ENCODE results near the gene PARD3. TPM values are rescaled to one million over a fixed set of nuclear protein-coding genes. Genes with fewer than 3 reads are reported as not detected.

PARD3 gene
- polyA plus RNA-seq, 3 donors: 0.51 TPM; not detected in 2

DNA sequence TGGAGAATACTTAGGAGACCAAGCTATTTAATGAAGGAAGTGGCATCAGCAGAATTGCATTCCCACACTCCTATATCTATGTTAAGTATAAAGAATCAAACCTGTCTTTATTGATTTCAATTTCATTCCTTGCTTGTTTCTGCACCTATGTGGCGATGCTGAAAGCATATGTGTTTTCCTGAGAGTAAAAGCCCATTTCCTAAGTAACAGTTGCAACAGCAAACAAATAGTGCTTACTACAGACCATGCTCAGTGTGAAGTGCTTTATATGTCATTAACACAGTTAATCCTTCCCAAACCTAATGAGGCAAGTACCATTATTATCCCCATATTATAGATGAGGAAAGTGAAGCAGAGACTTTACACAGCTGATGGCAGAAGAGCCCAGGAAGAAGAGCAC is 552.1 kb downstream of the PARD3 start:
- no peaks in the 10 kb centered on the region for H4K20me1 ChIP-seq (ENCODE audit: insufficient read depth, low read length)
- Mint-ChIP-seq H3K27me3 (ENCODE audit: low read depth in 3 of 3) (peaks cover 0 to 1% (median 0%) of the 10 kb centered on the region in 3 donors), H3K9me3 (peaks cover 0 to 3% (median 2%) of the 10 kb centered on the region in 7 donors), H3K4me1 (no peaks in the 10 kb centered on the region), H3K4me3 (no peak overlapping the region), H3K36me3 (no peaks in the 10 kb centered on the region), H3K27ac (no peak overlapping the region)
- no CpG with 5 or more reads among the region's 1 CpG for WGBS (ENCODE audit: insufficient coverage)
- no peaks in the 10 kb centered on the region for H3K36me3 ChIP-seq (replicated peaks in 1 of 2; ENCODE audit: control insufficient read depth in 1 of 2, insufficient read depth in 2 of 2, low read length in 2 of 2)
- no peak overlapping the region for H2AFZ ChIP-seq (ENCODE audit: insufficient read depth, low read depth, low read length, poor library complexity, severe bottlenecking)
- TF ChIP-seq, protein P1, sequence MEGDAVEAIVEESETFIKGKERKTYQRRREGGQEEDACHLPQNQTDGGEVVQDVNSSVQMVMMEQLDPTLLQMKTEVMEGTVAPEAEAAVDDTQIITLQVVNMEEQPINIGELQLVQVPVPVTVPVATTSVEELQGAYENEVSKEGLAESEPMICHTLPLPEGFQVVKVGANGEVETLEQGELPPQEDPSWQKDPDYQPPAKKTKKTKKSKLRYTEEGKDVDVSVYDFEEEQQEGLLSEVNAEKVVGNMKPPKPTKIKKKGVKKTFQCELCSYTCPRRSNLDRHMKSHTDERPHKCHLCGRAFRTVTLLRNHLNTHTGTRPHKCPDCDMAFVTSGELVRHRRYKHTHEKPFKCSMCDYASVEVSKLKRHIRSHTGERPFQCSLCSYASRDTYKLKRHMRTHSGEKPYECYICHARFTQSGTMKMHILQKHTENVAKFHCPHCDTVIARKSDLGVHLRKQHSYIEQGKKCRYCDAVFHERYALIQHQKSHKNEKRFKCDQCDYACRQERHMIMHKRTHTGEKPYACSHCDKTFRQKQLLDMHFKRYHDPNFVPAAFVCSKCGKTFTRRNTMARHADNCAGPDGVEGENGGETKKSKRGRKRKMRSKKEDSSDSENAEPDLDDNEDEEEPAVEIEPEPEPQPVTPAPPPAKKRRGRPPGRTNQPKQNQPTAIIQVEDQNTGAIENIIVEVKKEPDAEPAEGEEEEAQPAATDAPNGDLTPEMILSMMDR (IDR thresholded peaks at IDR 0.05): no peak
- H3K27me3 ChIP-seq (ENCODE audit: control insufficient read depth in 2 of 2, insufficient read depth in 2 of 2, low read length in 2 of 2): no peaks in the 10 kb centered on the region
- H3K4me2 ChIP-seq (replicated peaks; ENCODE audit: extremely low read depth, low read length, poor library complexity, severe bottlenecking): no peak overlapping the region
- DNase-seq: no peak
- no peak overlapping the region for H3K27ac ChIP-seq (ENCODE audit: low read depth in 1 of 2, low read length in 2 of 2)
- H3K4me3 ChIP-seq (replicated peaks in 1 of 3; ENCODE audit: low read depth in 2 of 3, low read length in 3 of 3): no peak overlapping the region
- no peaks in the 10 kb centered on the region for H3K79me2 ChIP-seq (ENCODE audit: insufficient read depth, low read length)
- H3K4me1 ChIP-seq (ENCODE audit: control insufficient read depth in 1 of 2, insufficient read depth in 2 of 2, low read length in 2 of 2): no peaks in the 10 kb centered on the region
- H3K9ac ChIP-seq (ENCODE audit: insufficient read depth, low read length, poor library complexity, severe bottlenecking): no peak overlapping the region
- no peaks in the 10 kb centered on the region for H3K9me3 ChIP-seq (replicated peaks in 1 of 2; ENCODE audit: control insufficient read depth in 1 of 2, insufficient read depth in 1 of 2, low read length in 2 of 2)
- intact Hi-C loops (cut with micrococcal nuclease): no loop called here

DNA sequence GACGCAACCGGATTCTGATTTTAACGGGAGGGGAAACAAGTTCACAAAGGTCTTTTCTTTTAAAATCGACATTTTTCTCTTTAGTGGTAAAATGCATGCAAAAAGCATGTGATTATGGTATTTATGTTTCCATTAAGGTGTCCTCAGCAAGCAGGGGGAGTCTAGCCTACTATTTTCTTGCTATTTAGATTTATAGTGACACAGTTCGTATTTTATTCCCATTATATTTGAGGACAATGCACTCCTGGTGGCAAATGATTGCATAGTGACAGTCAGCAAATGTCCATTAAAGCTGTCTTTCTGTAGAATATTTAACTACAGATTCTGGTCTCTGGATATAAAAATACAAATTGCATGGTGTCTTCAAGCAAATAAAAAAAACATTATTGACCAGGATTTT is 554.2 kb downstream of the PARD3 start:
- no peaks in the 10 kb centered on the region for H3K36me3 ChIP-seq (replicated peaks in 1 of 2; ENCODE audit: control insufficient read depth in 1 of 2, insufficient read depth in 2 of 2, low read length in 2 of 2)
- H3K4me1 Mint-ChIP-seq: no peaks in the 10 kb centered on the region
- peaks cover 0 to 1% (median 0%) of the 10 kb centered on the region in 3 donors for H3K27me3 Mint-ChIP-seq (ENCODE audit: low read depth in 3 of 3)
- H3K27ac Mint-ChIP-seq: no peak overlapping the region
- DNase-seq: no peak
- no peaks in the 10 kb centered on the region for H4K20me1 ChIP-seq (ENCODE audit: insufficient read depth, low read length)
- no peaks in the 10 kb centered on the region for H3K79me2 ChIP-seq (ENCODE audit: insufficient read depth, low read length)
- H3K9me3 Mint-ChIP-seq: peaks cover 0 to 5% (median 2%) of the 10 kb centered on the region in 7 donors
- TF ChIP-seq, protein P1 (IDR thresholded peaks at IDR 0.05): no peak
- H3K4me3 Mint-ChIP-seq: no peak overlapping the region
- H3K9ac ChIP-seq (ENCODE audit: insufficient read depth, low read length, poor library complexity, severe bottlenecking): no peak overlapping the region
- WGBS (ENCODE audit: insufficient coverage): 100% methylated on average over 3 of the region's 5 CpGs
- no peaks in the 10 kb centered on the region for H3K27me3 ChIP-seq (ENCODE audit: control insufficient read depth in 2 of 2, insufficient read depth in 2 of 2, low read length in 2 of 2)
- no peak overlapping the region for H2AFZ ChIP-seq (ENCODE audit: insufficient read depth, low read depth, low read length, poor library complexity, severe bottlenecking)
- intact Hi-C loops (cut with micrococcal nuclease): no loop called here
- no peak overlapping the region for H3K4me2 ChIP-seq (replicated peaks; ENCODE audit: extremely low read depth, low read length, poor library complexity, severe bottlenecking)
- H3K27ac ChIP-seq (ENCODE audit: low read depth in 1 of 2, low read length in 2 of 2): no peak overlapping the region
- no peaks in the 10 kb centered on the region for H3K36me3 Mint-ChIP-seq
- no peak overlapping the region for H3K4me3 ChIP-seq (replicated peaks in 1 of 3; ENCODE audit: low read depth in 2 of 3, low read length in 3 of 3)
- H3K4me1 ChIP-seq (ENCODE audit: control insufficient read depth in 1 of 2, insufficient read depth in 2 of 2, low read length in 2 of 2): no peaks in the 10 kb centered on the region
- no peaks in the 10 kb centered on the region for H3K9me3 ChIP-seq (replicated peaks in 1 of 2; ENCODE audit: control insufficient read depth in 1 of 2, insufficient read depth in 1 of 2, low read length in 2 of 2)

All from CD14-positive monocyte (primary cell).